MM.1S (cell line): Measurements from ENCODE around the gene IGSF8.

Experiments
- DNase-seq: peaks from one replicate; pipeline ENCODE4 v3.0.0-alpha.2; 2015
- H2AFZ ChIP-seq: fragments of 300-600 bp; sonication (generic); 2 replicates; pipeline ENCODE4 v1.6.0; 2016; ENCODE audit warnings: antibody characterized with exemption, low read length
- H3F3A ChIP-seq: fragments of 300-600 bp; sonication (generic); 2 replicates; pipeline ENCODE4 v1.6.1; 2016; ENCODE audit warnings: mild to moderate bottlenecking, antibody characterized with exemption, low read length, moderate library complexity, mixed read lengths; ENCODE audit not compliant: insufficient read depth
- H3K27ac ChIP-seq: fragments of 300-600 bp; sonication (generic); 2 replicates; pipeline ENCODE4 v1.5.1; 2016; ENCODE audit warnings: mild to moderate bottlenecking, low read length
- H3K27me3 ChIP-seq: fragments of 300-600 bp; sonication (generic); replicated peaks from 2 replicates; pipeline ENCODE4 v1.6.0; 2016; ENCODE audit warnings: low read length; ENCODE audit not compliant: insufficient read depth
- H3K36me3 ChIP-seq: fragments of 300-600 bp; sonication (generic); replicated peaks from 2 replicates; pipeline ENCODE4 v1.6.1; 2016; ENCODE audit warnings: mild to moderate bottlenecking, low read length, mixed read lengths; ENCODE audit not compliant: insufficient read depth
- H3K4me1 ChIP-seq: fragments of 300-600 bp; sonication (generic); 2 replicates; pipeline ENCODE4 v1.6.1; 2016; ENCODE audit warnings: low read length, mixed read lengths
- H3K4me2 ChIP-seq: fragments of 300-600 bp; sonication (generic); 2 replicates; pipeline ENCODE4 v1.6.0; 2016; ENCODE audit warnings: low read depth, low read length
- H3K4me3 ChIP-seq: fragments of 300-600 bp; sonication (generic); 2 replicates; pipeline ENCODE4 v1.5.1; 2016; ENCODE audit warnings: low read length, mixed read lengths
- H3K79me2 ChIP-seq: fragments of 300-600 bp; sonication (generic); 2 replicates; pipeline ENCODE4 v1.6.1; 2016; ENCODE audit warnings: mixed run types, low read length, mixed read lengths
- H3K9ac ChIP-seq: fragments of 300-600 bp; sonication (generic); 2 replicates; pipeline ENCODE4 v1.6.1; 2016; ENCODE audit warnings: low read length, mixed read lengths
- H3K9me2 ChIP-seq: fragments of 300-600 bp; sonication (generic); replicated peaks from 2 replicates; pipeline ENCODE4 v1.6.1; 2016; ENCODE audit warnings: mild to moderate bottlenecking, low read length, mixed read lengths; ENCODE audit not compliant: insufficient read depth
- H3K9me3 ChIP-seq: fragments of 300-600 bp; sonication (generic); replicated peaks from 2 replicates; pipeline ENCODE4 v1.6.1; 2016; ENCODE audit warnings: mild to moderate bottlenecking, low read length, mixed read lengths; ENCODE audit not compliant: insufficient read depth
- H4K20me1 ChIP-seq: fragments of 300-600 bp; sonication (generic); 2 replicates; pipeline ENCODE4 v1.6.1; 2016; ENCODE audit warnings: mild to moderate bottlenecking, low read length, moderate library complexity, mixed read lengths; ENCODE audit not compliant: insufficient read depth
- CTCF ChIP-seq: fragments of 300-600 bp; sonication (generic); IDR thresholded peaks from 2 replicates; pipeline ENCODE4 v1.5.1; 2016; ENCODE audit warnings: antibody characterized with exemption, low read length, mixed read lengths
- EZH2 ChIP-seq: fragments of 300-600 bp; sonication (generic); optimal IDR thresholded peaks from 2 replicates; pipeline ENCODE3; 2017; ENCODE audit warnings: low read depth, mild to moderate bottlenecking, antibody characterized with exemption, low read length, mixed read lengths
- EZH2phosphoT487 ChIP-seq: fragments of 300-600 bp; sonication (generic); IDR thresholded peaks from 2 replicates; pipeline ENCODE4 v1.6.1; 2018; ENCODE audit warnings: antibody characterized with exemption, low read length

IGSF8 gene

DNA sequence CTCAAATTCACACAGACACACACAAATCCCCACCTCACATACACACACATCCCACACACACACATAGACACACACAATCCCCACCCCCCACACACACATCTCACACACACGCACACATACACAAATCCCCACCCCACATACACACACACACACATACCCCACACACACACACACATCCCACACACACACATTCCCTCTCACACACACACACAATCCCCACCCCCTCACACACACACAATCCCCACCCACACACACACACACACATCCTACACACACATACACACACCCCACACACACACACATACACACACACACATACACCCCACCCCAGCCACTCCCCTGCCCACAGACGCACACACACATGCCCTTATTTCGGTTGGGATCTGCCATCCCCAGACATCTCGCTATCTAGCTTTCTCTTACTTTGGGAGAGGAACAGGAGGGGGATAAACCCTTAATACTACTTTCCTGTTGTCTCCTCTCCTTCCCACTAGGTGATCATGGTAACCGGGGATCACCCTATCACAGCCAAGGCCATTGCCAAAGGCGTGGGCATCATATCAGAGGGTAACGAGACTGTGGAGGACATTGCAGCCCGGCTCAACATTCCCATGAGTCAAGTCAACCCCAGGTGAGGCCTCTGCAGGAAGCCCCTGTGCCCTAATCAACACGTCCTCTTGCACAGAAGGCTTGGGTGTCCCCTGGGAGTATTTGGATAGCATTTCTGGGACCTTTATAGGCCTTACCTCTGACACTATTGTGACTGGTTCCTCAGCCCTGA lies 35.8 kb upstream of the IGSF8 start:
- H3K79me2 ChIP-seq: no peaks in the 10 kb centered on the region
- no peaks in the 10 kb centered on the region for H3K4me1 ChIP-seq
- no peak overlapping the region for H3K4me3 ChIP-seq
- no peak overlapping the region for H3K4me2 ChIP-seq
- no peak overlapping the region for H3K27ac ChIP-seq
- H3F3A ChIP-seq: no peaks in the 10 kb centered on the region
- TF ChIP-seq EZH2: no peak
- no peak for TF ChIP-seq CTCF
- TF ChIP-seq EZH2phosphoT487: no peak
- H2AFZ ChIP-seq: no peak overlapping the region
- no peak for DNase-seq
- no peaks in the 10 kb centered on the region for H3K9me3 ChIP-seq
- H3K9ac ChIP-seq: no peak overlapping the region
- H4K20me1 ChIP-seq: no peaks in the 10 kb centered on the region
- H3K36me3 ChIP-seq: no peaks in the 10 kb centered on the region
- H3K9me2 ChIP-seq: no peaks in the 10 kb centered on the region
- no peaks in the 10 kb centered on the region for H3K27me3 ChIP-seq

- no peak for DNase-seq
- H3K4me3 ChIP-seq: no peak overlapping the region
- TF ChIP-seq EZH2 (no peak), EZH2phosphoT487 (no peak), CTCF (no peak)
- no peak overlapping the region for H3K9ac ChIP-seq
- no peaks in the 10 kb centered on the region for H3K36me3 ChIP-seq
- no peaks in the 10 kb centered on the region for H3K79me2 ChIP-seq
- H3K4me1 ChIP-seq: no peaks in the 10 kb centered on the region
- H3K9me2 ChIP-seq: no peaks in the 10 kb centered on the region
- H2AFZ ChIP-seq: no peak overlapping the region
- H3K27me3 ChIP-seq: no peaks in the 10 kb centered on the region
- no peak overlapping the region for H3K4me2 ChIP-seq
- H3K27ac ChIP-seq: no peak overlapping the region
- H4K20me1 ChIP-seq: no peaks in the 10 kb centered on the region
- no peaks in the 10 kb centered on the region for H3K9me3 ChIP-seq
- H3F3A ChIP-seq: no peaks in the 10 kb centered on the region
These were observed 33.6 kb upstream of the IGSF8 start for GRCh38 chr1:160131803-160132565.

DNA sequence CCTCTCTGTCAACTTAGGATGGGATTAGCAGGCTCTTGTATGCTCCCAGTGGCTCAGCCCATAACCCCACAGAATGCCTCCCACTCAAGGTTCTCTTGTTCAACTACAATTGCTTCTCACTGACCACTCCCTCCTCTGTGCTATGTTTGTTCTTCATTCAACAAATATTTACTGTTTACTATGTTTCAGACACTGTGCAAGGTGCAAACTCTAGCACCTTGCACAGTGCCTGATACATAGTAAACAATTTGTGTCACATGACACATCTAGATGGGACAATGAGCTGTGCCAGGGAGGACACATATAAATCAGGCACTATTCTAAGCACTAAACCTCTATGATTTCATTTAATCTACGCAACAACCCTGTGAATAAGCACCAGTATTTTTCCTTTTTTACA lies 32.5 kb upstream of the IGSF8 start:
- no peak for DNase-seq
- Histone ChIP-seq H4K20me1 (no peaks in the 10 kb centered on the region), H3F3A (no peaks in the 10 kb centered on the region), H3K9me3 (no peaks in the 10 kb centered on the region), H3K9me2 (no peaks in the 10 kb centered on the region), H2AFZ (no peak overlapping the region), H3K4me1 (no peaks in the 10 kb centered on the region), H3K27ac (no peak overlapping the region), H3K4me2 (no peak overlapping the region), H3K27me3 (no peaks in the 10 kb centered on the region), H3K36me3 (no peaks in the 10 kb centered on the region), H3K9ac (no peak overlapping the region), H3K79me2 (no peaks in the 10 kb centered on the region), H3K4me3 (no peak overlapping the region)
- no peak for TF ChIP-seq CTCF
- TF ChIP-seq EZH2: no peak
- no peak for TF ChIP-seq EZH2phosphoT487
